Stimulated activated CD8-positive, alpha-beta memory T cell treated with anti-CD3 and anti-CD28 coated beads, Interleukin-15, amount 100 ng/mL, for 4 hours (primary cell): ENCODE results near the gene WASF3.

Experiments used
- DNase-seq, 2 donors: peaks; one replicate each; pipeline ENCODE4 v3.0.0-alpha.2; 2020; ENCODE audit warnings: low read depth in 2 of 2

The WASF3 gene

DNA sequence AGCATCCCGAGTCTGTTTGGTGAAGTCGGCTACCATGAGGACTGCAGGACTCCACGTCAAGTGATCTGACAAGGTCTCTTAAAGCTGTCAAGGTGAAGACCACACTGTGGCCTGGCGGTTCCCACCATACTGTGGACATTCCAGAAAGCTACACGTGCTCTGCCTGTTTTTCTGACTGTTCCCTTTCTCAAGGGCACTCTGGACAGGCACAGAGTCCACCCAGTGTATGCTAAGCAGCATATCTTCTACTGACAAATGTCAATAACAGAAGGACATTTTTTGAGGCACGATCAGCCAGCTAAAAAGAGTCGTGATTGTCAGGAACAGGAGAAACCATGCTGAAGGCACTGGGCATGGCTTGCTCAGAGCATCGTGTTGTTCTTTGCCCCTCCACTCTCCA lies 12.8 kb upstream of the WASF3 start:
- no peak for DNase-seq

DNA sequence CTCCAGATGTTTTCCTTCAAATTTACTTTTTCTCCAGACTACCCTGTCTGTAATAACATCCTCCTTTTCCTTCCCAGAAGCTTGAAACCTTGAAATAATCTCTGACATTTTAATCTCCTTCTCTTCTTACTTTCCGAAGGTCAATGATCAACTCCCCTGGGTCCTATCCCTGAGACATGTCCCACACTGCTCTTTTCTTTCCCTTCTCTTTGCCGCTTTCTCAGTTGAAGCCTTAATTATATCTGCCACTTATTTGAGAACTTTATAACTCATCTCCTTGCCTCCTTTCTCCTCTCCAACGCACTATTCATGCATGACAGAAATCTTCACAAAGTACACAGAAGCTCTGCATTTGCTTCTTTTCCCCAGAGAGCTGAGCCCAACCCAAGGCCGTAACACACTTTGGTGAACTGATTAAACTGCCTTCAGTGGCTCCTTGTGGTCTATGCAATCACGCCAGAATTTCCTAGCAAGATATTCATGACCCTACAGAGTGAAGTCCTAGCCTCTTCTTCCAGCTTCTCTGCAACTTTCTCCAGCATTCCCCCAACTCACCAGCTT lies 9.2 kb upstream of the WASF3 start:
- no peak for DNase-seq

DNA sequence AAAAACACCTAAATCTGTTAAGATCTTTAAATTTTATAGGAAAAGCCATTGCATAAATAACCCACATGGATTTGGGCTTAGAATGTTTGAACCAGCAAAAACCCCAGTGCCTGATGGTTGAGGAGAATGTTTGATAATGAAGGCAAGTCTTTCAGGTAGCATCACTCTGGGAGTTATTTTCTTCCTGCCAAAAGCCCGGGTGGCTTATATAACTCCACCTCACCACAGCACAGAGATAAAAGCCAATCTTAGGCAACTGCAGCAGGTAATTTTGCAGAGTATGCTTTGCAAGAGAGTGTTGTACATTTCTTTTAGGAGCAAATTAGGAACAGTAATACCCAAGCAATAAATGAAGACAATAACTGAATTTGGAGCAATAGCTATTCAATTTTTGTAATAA lies 7.8 kb upstream of the WASF3 start:
- no peak for DNase-seq

DNA sequence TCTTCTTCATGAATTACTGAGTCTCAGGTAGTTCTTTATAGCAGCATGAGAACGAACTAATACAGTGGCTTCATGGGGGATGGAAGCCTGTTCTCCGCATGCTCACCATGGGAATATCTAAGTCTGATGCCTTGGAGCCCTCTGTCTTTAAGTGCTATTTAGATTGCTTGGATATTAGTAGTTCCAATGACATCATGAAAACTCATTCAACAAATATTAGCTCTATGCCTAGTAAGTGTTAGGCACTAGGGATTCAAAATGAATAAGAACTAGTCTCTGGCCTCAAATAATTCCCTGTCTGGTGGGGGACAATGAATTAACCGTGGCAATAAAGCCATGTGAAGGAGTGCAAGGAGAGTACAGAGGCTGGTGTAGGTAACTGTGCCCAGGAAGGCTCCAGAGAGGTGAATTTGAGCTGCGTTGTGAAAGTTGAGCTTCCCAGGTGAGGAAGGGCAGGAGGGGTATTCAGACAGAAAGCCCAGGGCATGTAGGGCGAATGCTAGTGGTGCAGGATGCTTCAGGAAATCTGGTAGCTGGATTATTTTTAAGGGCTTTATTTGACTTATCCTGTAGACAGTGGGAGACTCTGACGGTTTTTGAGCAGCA lies 6.1 kb upstream of the WASF3 start:
- DNase-seq, result no peak

DNA sequence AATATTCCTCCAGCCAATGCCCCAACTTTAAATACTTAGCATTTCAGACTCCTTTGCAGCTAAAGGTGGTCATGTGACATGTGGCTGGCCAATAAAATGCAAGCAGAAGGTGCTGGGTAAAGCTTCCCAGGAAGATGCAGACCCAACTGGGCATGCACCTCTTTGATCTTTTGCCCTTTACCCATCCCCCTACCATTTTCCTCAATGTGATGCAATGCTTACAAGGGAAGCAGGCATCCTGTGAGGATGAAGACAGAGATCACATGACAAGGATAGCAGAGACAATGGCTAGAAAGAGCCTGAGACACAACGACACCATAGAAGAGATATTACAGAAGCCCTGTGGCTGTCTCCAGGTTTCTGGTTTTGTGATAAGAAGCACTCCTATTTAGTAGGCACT lies 2.1 kb upstream of the WASF3 start:
- DNase-seq, result no peak

DNA sequence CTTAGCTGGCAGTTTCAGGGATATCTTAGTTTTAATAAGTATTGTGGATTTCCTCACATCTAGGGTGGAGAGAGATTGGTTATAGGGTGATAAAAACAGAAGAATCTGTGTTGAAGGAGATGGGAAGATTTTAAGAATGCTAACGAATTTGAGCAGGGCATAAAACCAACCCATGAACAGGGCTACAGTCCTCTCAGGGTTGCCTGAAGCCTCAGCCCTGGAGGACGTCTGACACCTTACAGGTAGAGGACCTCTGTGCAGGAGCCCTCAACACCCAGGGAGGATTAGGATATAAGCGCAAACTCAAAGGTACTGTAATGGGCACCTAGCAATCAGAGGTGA lies 461 bp upstream of the WASF3 start:
- no peak for DNase-seq

DNA sequence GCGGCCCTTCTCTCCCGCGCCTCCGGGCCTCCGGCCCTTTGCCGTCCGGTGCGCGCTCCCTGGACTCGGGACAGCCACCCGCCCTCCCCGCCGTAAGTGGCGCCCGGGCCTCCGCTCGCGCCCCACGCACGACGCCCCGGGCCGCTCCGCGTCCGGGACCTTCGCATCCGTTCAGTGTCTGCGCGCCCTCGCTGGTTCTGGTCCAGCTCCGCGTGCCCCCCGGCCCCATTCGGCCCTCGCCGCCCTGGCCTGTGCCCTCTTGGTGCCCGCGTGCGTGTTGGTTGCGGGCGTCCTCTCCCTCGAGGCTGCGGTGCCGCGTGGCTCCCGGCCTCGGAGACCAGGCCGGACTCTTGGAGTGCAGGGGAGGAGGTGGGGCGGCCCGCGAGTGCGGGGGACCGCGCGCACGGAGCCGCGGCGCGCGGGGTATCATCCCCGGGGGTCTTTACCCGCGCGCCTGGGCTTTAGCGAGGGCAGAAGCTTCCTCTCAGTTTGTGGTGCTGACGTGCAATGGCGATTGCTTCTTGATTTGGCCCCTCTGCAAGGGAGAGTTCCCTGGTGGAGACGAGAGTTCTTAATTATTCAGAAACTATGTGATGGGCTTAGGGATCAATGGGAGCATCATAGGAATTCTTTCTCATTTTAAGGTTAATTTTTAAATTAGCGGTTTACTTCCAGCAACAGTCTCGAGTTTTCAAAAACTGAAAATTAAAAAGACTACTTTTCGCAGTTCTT lies 757 bp downstream of the WASF3 start:
- DNase-seq, result no peak

DNA sequence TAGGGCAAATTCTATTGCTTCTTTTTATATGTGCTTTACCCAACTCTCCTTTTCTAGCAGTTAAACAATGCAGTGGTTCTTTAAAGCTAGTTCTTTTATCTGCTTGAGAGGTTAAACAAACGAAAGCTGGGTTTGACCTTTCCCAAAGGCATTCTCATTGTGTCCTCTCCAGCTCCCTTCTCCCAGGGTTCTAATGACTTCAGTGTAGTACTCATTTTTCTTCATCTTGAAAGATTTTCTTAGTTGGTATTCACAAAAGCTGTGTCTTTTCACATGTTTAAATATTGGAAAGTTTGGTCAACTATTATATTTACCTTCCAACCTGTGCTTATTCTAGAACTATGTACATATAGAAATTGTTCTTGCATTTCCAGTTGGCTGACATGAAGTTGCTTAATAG lies 1.5 kb downstream of the WASF3 start:
- DNase-seq, result no peak

DNA sequence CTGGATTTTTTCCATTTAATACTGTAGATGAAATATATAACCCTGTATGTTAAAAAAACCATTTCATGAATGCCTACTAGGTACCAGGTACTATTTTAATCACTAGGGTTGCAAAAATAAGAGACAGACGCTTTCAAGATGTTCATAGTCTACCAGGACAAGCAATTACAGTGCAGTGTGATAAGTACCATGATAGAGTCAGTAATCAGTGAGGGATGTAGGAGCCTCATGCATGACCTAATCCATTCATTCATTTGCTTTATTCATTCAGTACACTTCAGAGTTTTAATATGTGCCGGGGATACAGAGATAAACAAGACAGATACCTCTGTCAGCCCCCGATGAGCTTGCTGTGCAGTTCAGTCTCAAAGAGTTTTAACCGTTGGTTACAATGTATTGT lies 3.0 kb downstream of the WASF3 start:
- no peak for DNase-seq

DNA sequence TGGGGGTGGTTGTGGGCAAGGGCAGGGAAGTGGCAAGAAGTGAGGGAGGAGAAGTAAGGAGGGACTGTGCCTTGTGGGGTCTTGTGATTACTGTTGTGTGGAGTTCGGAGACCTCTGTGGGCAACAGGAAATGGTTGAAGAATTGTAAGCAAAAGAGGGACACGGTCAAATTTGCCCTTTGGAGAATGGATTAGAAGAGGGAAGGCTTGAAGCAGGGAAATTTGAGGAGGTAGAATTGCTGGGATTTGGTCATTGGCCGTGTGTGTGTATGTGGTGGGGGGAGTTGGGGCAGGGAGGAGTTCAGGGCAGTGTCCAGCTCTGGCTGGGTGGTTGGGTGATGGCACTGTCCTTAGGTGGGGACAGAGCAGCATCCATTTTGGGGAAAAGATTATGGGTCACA lies 3.6 kb downstream of the WASF3 start:
- DNase-seq, result no peak

DNA sequence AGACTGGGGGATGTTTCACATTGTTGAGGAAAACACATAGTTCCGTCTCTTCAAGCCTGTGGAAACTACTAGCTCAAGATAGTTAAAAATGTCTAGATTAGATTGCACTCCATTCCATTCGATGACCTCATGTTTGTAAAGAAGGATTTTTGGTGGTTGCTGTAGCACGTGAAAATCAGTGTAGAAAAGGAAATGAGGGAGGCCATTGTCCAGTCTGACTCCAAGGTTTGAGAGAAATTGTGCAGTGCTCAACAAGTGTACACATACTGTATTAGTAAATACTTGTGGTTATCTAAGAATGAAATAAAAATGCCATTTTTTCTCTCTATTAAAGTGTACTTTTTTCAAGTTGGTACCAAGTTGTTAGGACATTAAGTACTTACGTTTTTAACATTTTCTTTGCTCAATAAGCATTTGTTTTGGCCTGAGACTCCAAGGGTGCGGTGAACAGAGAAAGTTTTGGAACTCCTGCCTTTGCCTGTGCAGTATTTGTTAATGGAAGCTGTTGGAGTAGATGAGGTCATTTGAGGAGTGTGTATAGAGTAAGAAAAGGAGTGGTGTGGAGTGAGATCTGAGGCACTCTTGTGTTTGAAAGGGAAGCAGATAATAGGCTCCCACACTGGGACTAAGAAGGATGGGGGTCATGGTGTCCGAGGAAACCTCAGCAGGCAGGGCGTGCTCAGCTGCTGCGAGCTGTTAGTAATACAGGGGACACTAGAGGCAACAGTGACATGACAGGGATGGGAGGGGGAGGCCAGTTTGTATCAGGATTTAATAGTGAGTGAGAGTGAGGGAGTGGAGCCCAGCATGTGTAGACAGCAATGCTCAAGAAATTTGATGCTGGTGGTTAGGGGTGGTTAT lies 4.4 kb downstream of the WASF3 start:
- DNase-seq, result no peak

DNA sequence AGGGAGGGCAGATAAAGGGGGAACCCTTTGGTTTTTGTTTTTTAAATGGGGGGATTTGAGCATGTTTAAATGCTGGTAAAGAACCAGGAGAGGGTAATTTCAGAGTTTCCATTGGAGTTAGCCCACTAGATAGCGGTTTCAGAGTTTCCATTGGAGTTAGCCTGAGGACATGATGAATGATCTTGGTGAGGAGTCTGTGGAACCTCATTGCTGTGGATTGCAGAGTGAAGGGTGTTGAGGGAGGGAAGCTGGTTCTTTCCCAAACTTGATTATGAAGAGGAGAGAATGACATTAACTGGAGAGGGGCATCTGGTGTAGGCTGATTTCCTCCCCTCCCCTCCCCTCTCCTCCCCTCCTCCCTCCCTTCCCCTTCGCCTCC lies 5.0 kb downstream of the WASF3 start:
- DNase-seq, result no peak

DNA sequence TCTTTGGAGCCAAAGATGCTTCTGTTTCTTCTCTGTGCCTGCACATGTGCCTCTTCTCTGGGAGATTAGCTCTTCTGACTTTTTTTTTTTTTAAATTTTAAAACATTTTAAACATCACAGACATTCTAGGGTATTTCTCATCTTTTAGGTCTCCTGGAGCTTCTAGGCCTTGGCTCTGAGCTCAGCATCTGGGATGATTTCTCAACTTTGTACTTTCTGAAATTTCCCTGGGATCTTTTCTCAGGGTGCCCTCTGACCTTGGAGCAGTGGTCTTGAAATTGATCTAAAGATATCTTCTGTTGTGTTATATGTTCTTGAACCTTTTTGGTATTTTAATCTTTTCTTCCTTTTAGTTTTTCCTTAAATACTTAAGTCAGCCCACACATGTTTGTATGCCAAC lies 6.2 kb downstream of the WASF3 start:
- DNase-seq, result no peak

DNA sequence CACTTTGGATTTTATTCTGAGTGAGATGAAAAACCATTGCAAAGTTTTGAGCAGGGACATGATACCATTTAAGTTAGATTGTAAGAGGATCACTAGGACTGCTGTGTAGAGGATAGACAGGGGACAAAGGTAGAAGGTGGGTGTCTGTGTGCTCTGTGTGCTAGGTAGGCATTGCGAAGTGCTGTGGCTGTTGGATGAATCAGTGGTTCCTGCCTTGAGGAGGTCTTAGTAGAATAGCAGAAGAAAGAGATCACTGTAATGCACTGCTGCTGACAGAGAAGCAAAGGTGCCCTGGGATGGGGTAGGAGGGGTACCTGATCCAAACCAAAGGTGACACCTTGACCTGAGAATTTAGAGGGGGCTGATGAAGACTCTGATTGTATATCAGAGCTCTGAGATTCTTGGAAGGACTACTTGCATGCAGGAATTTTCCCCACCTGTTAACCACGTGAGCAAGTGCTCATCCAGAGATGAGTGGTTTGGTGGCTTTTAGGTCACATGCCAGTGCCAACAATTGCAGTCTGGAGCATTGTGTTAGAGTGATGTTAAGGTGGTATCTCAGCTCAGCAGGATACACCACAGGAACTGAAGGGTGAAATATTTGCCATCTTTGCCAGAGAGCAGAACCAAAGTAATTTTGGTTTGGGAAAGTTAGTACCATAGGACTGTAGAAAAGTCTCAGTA lies 10.8 kb downstream of the WASF3 start:
- no peak for DNase-seq

DNA sequence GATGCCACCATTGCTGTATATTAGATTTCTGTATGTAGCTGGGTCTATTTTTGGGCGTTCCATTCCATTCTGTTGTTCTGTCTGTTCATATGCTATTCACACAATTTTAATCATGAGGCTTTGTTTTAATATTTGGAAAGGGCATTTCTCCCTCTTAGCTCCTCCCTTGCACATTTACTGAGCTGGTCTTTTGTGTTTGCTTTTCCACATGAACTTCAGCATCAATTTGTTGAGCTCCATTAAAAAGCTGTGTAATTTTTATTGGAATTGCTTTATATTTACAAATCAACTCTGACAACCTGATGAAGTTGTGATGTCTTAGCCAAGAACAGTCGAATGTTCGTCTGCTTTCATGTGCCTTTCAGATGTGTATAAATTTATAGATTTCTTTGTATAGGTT lies 14.0 kb downstream of the WASF3 start:
- DNase-seq, result no peak

DNA sequence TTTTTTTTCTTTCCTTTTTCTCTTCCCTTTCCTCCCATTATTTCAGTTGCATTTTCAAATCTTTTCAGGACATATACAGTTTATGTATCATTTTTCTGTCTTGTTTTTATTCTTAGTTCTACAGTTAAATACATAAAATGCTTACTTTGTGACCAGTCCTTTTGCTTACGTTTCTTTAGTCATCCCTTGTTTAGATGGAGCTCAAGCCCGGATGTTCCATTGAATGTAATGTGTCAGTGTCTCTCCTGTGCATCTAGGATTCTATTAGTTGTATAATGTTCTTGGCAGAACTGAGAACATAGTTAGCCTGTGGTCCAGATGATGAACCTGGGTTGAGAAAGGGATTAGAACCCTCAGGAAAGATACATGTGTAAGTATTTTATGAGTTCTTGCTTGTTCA lies 17.8 kb downstream of the WASF3 start:
- DNase-seq, result no peak

DNA sequence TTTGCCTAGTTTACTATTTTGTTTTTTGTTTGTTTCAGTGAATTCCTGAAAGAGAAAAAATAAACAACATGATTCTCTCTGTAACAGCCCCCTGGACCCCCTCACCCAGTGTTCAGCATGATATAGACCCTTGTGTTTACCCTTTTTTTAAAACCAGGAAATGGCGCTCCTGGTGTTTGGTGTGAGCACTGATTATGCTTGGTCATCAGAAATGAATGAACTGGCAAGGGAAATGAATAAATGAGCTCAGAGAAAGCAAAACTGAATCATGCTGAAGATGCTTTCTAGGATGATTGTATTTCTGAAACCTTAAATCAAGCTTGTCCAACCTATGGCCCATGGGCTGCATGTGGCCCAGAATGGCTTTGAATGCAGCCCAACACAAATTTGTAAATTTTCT lies 22.1 kb downstream of the WASF3 start:
- no peak for DNase-seq

DNA sequence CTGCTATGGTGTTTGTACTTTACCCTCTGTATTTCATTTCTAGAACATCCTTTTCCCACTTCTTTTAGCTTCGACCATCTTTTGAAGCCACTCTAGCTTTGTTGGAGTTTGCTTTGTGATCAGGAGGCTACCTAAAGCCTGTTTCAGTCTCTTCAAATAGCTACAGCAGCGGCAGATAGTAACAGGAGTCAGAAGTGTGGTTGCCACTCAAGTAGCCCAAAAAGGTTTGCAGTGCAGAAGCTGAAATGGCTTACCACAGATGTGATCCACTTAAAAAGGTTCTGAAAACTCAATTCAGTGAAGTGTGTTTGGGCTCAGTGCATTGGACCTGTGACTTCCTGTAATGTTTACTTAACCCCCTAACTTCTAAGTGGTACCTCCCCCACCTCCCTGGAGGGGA lies 26.2 kb downstream of the WASF3 start:
- no peak for DNase-seq

DNA sequence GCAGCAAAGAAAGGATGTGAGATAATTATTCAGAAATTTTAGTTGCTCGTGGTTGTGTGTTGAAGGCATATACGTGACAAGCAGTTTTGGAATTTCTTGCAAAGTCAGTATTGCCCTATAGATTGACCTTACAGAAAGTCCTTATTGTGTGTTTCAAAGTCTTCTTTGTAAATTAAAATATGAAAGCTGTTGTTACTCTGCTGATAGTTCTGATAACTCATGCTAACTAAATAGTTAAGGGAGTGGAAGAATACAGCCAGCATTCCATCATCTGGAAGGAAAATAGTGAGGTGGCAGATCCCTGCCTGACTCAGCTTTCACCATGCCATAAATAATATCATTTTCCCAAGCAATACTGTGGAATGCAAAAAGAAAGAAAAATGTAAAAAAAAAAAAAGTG lies 27.2 kb downstream of the WASF3 start:
- no peak for DNase-seq

DNA sequence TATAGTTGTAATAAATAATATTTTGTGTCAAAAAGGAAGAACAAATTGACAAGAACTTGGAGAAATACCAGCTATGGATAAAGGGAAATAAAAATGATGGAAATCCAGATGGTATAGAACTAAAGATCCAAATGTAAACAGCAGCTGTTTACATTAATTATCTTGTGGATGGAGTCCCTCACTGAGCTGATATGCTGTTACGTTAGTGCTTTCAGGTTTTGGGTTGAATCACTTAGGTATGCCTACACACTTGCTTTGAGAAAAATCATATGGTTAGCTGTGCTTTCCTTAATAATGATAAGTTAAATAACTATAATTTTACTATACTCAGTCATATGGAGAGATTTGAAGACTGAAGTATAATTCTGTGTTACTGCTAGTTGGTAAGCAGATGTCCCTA lies 27.7 kb downstream of the WASF3 start:
- no peak for DNase-seq

DNA sequence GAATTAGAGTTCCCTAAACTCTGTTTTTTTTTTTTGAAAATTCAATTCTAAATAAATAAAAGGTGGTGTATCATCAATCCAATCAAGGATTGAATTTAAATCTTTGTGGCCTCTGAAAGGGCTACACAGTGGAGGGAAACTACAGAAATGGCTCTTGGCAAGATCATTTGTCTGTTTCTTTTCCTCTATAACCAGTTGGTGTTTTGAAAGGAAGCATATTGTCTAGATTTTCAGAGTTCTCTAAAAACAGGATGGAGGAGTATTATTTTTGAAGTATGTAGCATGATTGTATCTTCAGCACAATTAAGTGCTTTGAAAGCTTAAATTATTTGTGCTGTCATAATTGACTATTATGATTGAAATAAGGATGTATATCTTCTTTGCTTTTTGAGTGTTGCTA lies 29.8 kb downstream of the WASF3 start:
- DNase-seq, result no peak

DNA sequence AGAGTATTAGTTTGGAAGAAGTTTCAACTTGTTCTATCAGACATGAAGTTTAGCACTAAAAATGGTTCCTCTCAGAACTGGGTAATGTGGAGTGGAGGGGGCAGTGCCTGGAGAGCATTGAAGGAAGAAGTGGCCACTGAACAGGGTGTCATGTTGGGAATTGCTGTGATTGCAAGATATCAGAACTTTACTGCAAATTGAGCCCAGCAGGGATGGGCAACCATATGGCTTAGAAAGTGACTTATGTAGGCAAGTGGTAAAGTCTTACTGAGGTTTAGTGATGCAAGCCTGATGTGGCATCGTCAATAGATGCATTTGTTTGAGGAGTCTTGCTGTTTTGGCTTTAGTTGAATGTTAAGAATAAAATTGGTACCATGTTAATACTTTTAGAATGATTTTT lies 31.7 kb downstream of the WASF3 start:
- DNase-seq, result no peak
